ENCODE results near the gene ICE1.
"Not testable (repeated sequence)": the region's sequence is repeated elsewhere in the genome, so short reads cannot be mapped to it uniquely, and the experiment has no call there.

The ICE1 gene

DNA sequence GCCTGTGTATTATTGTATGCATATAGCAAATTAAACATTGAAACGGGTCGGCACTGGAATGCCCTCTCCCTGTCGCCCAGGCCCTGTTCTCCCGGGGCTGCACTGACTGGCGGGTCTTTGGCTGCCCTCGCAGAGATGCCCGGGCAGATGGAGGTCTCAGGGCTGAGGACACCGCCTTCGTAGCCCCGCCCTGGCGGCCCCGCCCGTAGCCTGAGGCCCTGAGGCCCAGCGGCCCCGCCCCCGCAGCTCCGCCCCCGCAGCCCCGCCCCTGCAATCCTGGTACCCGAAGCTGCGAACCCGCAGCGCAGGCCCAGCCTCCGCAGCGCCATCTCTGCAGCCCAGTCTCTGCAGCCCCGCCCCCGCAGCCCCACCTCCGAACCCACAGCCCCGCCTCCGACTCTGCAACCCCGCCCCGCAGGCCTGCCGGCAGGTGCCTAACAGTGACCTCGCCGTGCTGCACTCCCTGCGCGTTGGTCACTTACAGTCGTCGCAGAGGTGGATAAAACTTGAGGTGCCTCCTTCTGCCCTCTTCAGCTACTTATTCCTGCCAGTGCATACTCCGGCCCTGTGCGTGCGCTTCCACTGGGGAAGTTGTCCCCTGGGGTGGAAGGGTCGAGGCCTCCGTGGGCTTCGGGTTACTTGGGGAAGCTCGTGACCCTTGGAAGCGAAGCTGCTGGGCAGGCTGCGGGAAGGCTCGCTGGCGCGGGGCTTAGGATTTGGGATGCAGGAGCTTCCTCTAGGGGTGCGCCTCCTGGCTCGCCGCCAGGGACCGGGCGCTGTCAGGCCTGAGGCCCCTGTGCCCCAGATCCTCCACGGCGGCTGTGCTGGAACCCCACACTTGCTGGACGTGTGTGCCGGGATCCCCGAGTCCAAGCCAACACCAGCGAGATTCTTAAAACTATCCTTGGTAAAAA, 72.3 kb downstream of the ICE1 start:
- DNase-seq: peak; percentile 68

DNA sequence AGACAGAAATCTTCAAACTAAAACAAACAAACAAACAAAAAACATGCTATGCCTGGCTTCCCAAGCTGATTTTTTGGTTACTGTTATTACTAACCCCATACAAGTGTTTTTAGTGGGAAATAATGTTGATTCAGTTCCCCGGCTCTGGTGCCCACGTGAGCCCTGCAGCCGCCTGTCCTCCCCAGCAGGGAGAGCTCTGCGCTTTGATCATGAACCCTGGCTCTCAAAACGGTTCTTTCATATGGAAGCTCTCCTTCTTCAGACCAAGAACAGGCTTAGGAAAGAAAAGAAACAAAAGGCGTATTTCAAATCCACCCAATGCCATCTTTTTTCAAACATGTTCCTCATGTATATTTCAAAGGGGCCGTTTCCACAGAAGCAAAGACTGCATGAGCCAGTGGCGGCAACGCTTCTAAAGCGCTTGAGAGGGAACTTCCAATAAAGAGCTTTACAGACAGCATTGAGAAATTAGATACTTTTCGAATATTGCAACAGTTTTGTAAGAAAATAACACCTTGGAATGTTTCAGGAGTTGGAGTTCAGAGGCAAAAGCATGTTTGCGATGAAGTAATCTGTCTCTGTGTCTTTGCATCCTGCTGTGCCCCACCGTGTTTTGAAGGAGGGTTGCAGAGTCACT, 74.8 kb downstream of the ICE1 start:
- DNase-seq: peak; percentile 72

DNA sequence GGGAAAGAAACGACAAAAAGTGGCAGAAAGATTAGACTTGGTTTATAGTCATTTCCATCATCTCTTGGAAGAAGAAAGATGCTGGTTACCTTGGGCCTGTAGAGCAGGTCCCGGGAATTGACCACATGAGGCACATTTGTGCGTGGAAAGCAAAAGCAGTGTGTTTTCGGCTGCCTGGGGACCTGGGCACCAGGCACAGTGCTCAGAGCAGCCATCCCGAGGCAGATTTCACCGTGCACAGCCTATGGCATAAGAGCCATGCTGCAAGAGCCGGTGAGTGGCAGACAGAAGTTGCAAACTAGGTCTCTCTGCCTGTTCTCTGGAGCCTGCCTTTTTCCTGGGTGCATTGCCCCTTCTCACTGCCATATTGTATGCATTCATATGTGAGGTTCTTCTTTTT, 77.0 kb downstream of the ICE1 start:
- no peak for DNase-seq

DNA sequence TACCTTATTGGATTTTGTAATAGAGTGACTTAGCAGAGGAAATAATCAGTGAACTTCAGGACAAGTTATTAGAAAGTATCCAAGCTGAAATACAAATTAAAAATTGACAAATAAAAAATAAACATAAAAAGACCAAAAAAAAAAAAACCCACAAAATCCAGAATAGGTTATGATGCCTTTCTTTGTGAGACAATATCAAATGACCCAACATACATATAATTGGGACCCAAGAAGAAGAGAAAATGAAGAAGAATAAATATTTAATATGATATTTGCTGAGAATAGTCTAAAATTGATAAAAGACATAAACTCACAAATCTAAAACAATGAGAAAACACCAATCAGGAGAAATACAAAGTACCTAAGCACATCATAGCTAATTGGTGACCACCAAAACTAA, 81.8 kb downstream of the ICE1 start:
- DNase-seq: no peak

DNA sequence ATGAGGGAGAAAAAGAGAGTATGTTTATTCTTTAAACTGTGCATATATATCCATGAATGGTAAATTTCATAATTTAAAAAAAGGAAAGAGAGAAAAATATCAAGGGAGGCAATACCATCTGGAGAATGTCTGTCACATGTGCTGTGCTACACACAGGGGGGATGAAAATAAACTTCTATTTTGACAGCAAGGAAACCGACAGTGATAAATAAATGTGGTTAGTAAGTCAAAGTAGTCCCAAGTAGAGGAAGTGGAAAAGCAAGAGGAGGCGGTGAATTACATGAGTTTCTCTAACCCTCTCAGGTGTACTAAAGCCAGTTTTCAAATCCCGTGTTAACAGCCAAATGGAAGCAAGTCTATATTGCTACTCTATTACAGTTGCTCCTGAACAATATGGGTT, 83.3 kb downstream of the ICE1 start:
- DNase-seq: no peak

DNA sequence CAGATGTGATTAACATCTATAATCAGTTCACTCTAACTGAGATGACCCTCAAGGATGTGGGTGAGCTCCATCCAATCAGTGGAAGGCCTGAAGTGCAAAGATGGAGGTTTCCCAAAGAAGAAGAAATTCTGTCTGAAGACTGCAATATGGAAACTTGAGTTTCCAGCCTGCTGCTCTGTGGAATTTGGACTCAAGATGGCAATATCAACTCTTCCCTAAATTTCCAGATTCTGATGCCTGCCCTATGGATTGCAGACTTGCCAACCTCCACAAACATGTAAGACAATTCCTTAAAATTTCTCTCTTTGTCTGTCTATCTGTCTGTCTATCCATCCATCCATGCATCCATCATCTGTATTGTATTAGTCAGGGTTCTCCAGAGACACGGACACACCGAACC, 85.9 kb downstream of the ICE1 start:
- DNase-seq: no peak

DNA sequence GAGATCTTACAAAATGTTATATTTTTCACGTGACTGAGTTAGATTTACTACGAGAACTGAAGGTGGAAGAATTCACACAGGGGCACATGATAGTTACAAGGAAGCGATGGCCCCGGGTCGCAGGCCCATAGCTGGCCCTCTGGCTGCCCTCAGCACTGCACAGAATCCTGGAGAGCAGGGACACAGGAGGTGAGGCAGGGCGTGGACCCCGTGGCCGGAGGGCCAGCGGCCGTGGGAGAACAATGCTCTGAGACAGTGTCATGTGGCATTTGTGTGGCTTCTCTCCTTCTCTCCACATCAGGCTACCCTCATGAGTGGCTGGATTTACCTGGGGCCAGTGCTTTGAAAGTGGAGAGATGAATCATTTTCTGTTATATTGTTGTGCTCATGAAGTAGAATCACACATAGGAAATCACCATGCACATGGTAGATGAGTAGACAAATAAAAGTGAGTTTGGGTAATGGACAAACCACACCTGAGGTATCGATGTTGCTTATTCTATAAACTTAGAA, 89.5 kb downstream of the ICE1 start:
- DNase-seq: no peak

DNA sequence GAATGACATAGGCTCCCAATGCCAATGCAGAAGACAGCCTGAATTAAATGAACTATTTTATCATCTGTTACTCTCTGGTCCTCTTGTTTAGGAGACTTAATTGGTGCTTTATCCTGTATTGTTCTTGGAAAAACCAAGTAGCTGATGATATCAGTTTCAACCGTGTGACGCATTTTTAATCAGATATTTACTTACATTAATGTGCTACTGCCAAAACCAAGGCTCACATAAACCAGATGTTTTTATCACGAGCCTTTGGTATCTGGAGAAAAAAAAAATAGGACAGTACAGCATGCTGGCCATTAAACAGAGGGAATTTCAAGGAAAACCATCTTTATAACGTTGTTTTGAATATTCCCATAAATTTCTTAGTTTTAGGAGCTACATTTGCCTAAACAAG, 90.1 kb downstream of the ICE1 start:
- no peak for DNase-seq

DNA sequence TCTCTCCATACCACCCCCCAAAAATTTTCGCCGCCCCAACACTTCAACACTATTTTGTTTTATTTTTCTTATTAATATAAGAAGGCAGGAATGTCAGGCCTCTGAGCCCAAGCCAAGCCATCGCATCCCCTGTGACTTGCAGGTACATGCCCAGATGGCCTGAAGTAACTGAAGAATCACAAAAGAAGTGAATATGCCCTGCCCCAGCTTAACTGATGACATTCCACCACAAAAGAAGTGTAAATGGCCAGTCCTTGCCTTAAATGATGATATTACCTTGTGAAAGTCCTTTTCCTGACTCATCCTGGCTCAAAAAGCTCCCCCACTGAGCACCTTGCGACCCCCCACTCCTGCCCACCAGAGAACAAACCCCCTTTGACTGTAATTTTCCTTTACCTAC, 98.1 kb downstream of the ICE1 start:
- not testable (repeated sequence) for DNase-seq

DNA sequence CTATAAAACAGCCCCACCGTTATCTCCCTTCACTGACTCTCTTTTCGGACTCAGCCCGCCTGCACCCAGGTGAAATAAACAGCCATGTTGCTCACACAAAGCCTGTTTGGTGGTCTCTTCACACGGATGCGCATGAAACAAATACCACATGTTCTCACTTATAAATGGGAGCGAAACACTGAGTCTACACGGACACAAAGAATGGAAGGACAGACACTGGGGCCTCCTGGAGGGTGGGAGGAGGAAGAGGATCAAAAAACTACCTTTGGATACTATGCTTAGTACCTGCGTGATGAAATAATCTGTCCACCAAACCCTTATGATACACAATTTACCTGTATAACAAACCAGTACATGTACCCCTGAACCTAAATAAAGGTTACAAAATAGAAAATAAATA, 98.6 kb downstream of the ICE1 start:
- DNase-seq: no peak

DNA sequence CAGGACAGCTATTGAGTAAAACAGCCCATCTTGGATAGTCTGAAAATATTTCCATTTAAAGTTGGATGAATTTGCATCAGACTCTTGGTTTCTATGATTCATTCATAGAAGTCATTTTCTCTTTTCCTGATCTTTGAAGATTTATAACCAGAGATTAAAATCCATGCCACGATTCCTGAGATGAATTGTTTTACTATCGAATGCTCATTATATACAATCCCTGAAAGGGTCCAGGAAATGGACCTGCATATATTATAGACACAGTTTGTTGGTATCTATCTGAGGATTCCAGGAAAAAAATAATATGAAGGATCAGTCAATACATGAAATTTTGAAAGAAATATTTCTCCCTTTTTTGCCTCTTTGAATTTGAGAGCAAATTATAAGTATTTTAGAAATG, 99.0 kb downstream of the ICE1 start:
- DNase-seq: no peak

DNA sequence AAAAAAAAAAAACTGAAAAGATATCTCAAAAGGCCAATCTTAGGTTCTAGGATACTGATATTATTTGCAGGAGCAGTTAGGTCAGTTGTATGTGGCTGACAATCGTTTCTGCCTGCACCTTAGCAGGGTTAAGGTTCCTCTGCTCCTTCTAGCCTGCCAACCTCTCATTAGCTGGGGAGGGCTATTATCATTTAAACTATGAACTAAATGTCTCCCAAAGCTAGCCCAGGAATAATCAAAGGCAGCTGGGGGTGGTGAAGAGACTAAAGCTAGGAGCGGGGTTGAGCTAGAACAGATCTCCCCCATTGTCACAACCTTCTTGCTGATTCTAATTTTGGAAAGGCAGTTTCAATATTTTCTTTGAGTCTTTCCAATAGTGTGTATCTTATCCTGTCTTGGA, 99.9 kb downstream of the ICE1 start:
- DNase-seq: no peak

DNA sequence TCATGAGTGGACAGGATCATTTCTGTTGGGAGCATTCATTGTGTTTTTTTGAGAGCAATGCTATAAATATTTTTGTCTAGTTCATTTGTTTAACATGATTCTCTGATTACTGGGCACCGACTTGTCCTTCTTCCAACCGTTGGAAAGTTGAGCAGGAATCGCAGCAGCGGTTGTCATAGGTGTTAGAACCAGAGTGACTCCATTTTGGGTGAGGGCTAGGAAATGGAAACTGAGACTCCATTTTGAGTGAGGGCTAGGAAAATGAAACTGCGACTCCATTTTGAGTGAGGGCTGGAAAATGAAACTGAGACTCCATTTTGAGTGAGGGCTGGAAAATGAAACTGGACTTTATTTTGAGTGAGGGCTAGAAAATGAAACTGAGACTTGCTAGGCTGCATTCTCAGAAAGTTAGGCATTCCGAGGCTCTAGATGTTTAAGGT, 100.6 kb downstream of the ICE1 start:
- DNase-seq: peak; percentile 62

DNA sequence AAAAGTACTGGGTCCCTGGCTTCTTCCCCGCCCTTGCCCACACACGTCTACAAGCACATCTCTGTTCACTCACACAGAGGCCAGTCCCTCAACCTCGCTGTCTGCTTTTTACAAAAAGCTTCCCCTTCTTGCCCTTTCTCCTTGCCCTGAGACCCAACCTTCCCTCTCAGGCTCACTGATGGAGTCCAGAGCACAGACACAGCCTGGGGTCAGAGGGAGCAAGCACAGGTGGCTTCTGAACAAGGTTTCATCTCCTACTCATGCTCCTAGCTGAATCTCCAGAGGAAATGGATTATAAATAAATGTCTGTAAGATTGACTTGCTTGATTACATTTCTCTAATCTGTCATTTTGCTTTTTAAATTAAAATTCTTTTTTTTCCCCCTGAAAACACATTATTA, 101.8 kb downstream of the ICE1 start:
- DNase-seq: no peak

DNA sequence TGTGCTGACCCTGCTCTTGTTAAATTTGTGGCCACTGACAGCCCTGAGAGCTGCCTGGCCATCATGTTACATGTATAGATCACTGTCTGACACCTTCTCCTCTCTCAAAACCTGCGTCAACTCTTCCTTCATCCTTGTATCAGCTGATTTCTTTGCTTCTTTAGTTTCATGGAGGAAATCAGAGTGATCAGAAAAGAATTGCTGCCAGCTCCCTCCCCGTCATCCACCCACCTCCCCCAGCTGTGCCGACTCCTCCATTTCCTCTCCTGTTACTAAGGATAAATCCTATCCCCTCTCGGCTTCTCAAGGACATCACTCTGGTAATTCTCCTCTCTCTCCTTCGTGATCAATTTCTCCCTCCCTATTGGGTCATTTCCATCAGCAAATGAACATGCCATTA, 108.9 kb downstream of the ICE1 start:
- DNase-seq: no peak

DNA sequence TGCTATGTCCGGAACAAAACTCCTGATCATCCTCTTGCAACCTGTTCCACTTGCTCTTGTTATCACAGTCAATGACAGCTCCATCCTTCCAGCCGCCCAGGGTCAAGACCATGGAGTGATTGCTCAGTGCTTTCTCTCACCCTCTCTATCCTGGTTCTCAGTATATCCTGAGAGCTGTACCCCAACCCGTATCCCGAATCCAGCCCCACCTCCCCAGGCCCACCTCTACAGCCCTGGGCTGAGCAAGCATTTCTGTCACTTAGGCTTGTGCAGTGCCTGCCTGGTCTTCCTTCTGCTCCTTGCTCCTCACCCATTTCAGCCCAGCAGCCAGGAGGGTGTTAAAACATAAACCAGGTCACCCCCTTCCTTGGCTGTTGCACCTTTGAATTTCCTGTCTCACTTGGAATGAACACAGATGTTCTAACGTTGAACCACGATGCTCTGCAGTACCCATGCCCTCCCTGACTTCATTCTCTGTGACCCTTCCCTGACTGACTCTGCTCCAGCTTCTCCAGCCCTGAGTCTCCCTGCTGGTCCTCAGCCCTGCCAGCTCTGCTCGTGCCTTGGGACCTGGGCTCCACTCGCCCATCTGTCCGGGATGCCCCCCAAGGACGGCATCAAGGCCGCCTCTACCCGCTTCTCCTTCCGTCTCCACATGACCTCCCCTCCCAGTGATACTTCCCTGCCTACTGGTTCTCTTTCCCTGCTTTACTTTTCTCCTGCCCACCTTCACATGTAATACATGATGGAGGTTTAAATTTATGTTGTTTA, 110.0 kb downstream of the ICE1 start:
- DNase-seq: no peak

DNA sequence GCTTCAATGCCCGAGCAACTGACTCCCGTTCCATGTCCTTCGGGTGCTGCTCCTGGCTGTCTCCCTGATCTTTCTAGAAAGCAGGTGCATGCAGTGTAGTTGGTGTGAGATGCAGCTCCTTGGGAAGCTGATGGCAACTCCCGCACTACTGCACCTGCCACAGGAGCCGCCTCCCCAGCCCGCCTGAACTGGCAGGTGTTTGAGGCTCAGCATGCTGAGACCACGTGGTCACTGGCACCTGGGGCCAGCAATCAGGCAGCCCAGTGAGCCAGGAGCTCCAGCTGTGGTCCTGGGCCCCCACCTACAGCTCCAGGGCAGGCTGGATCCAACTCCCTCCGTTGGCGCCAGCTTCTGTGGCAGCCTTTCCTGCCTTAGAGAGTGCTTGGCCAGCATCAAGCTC, 111.5 kb downstream of the ICE1 start:
- DNase-seq: peak; percentile 39

DNA sequence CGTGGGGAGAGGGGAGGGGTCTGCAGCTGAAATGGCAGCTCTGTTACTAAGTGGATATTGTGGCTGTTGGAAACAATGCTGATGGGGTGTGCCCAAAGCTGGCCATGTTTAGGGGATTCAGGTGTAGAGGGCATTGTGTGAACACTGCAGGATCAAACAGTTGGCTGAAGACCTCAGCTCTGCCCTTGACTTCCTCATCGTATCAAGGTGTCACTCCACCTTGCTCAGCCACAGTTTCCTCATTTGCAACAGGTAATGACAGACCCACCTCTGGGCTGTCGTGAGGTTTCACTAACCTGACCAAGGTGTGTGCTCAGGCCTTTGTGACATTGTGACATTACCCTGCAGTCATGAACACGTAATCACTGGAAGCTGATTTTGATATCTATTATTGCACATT, 111.9 kb downstream of the ICE1 start:
- no peak for DNase-seq

DNA sequence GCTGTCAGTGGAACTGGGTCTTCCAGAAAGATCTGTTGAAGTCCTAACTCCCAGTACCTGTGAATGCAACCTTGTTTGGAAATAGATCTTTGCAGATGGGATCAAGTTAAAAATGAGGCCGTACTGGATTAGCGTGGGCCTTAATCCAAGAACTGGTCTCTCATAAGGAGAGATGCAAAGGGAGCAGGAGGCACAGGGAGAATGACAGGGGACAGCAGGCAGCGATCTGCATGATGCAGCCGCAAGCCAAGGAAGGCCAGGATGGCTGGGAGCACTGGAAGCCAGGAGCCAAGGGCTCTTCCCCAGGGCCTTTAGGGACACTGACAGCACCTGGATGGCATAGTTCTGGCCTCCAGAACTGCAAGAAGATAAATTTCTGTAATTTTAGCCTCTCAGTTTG, 114.4 kb downstream of the ICE1 start:
- no peak for DNase-seq

DNA sequence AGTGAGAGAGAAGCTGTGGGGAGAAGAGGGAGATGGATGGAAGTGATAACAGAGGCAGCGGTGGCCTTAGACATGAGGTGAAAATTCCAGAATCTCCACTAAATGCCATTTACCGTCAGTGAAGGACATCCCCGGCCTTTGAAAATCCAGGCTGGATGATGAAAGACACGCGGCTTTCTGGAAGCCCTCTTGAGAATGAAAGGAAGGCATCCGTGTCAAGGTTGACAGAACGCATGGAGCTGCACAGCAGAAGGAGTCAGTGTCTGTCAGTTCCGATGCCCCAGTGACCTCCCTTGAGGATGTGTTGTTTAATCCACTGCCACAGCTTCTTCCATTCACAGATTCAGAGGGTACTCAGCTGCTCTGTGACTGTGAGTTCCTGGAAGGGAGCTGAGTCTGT, 114.9 kb downstream of the ICE1 start:
- no peak for DNase-seq

DNA sequence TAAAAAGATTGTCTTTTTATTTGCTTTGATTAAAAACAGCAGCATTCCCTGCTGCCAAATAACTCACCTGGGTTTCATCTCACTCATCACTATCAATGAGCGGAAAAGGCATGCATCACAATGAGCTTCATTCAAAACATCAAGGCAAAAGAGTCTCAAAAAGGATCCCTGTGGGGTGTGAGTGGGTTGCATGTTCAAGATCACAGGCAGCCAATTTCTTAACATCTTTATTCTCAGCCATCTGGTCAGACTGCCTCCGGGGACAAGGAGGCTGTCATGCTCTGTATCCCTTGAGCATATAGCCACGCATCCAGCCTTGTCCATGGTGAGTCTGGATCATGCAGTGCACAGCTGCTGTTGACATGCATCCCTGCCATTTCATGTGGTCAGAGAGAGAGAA, 117.1 kb downstream of the ICE1 start:
- no peak for DNase-seq

All from DMS53 (cell line).